ENCODE results near the gene CHMP4B.

The CHMP4B gene

GRCh38 chr20:33819456-33819855 is 8.3 kb downstream of the CHMP4B start:
- no peak overlapping the region for H3K9ac ChIP-seq (ENCODE audit: low read length)
- H3K4me3 ChIP-seq (ENCODE audit: low read depth, low read length): no peak overlapping the region
- H3K27ac ChIP-seq (ENCODE audit: low read depth, low read length): no peak overlapping the region
- no peaks in the 10 kb centered on the region for H3K27me3 ChIP-seq (ENCODE audit: control insufficient read depth, insufficient read depth, low read length)
- H3K36me3 ChIP-seq (ENCODE audit: control insufficient read depth, insufficient read depth, low read length): peaks cover 7% of the 10 kb centered on the region
- peaks cover 3% of the 10 kb centered on the region; the same call in 1 of the 2 replicates for H3K4me1 ChIP-seq (ENCODE audit: control insufficient read depth, insufficient read depth, low read length)
- H3K9me3 ChIP-seq (ENCODE audit: control insufficient read depth, insufficient read depth, low read depth, low read length): no peaks in the 10 kb centered on the region

DNA sequence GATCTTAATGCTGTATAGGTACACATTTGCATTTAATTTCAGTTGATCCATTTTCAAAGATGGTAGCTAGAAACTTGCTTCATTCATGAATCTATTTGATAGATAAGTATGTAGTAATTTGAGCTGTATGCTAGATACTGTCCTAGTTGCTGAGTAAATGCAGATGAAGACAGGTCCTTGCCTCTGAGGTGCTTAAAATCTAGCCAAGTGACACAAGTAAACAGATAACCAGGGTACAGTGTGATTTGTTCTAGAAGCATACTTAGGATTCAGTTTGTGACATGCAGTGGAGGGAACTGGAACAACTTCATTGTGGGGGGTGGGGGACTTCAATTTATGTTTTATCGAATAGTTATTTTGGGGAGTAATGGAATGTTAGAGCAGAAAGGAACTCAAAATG is 9.2 kb downstream of the CHMP4B start:
- Histone ChIP-seq H3K27me3 (ENCODE audit: control insufficient read depth, insufficient read depth, low read length) (no peaks in the 10 kb centered on the region), H3K4me3 (ENCODE audit: low read depth, low read length) (no peak overlapping the region), H3K9ac (ENCODE audit: low read length) (no peak overlapping the region), H3K4me1 (ENCODE audit: control insufficient read depth, insufficient read depth, low read length) (peaks cover 12% of the 10 kb centered on the region; the same call in 1 of the 2 replicates), H3K9me3 (ENCODE audit: control insufficient read depth, insufficient read depth, low read depth, low read length) (no peaks in the 10 kb centered on the region), H3K36me3 (ENCODE audit: control insufficient read depth, insufficient read depth, low read length) (peaks cover 4% of the 10 kb centered on the region), H3K27ac (ENCODE audit: low read depth, low read length) (no peak overlapping the region)

- no peak overlapping the region for H3K9ac ChIP-seq (ENCODE audit: low read length)
- H3K4me1 ChIP-seq (ENCODE audit: control insufficient read depth, insufficient read depth, low read length): peaks cover 22% of the 10 kb centered on the region
- H3K27me3 ChIP-seq (ENCODE audit: control insufficient read depth, insufficient read depth, low read length): no peaks in the 10 kb centered on the region
- no peaks in the 10 kb centered on the region for H3K9me3 ChIP-seq (ENCODE audit: control insufficient read depth, insufficient read depth, low read depth, low read length)
- no peak overlapping the region for H3K27ac ChIP-seq (ENCODE audit: low read depth, low read length)
- no peak overlapping the region for H3K4me3 ChIP-seq (ENCODE audit: low read depth, low read length)
- H3K36me3 ChIP-seq (ENCODE audit: control insufficient read depth, insufficient read depth, low read length): no peaks in the 10 kb centered on the region
Observed at GRCh38 chr20:33821270-33821836, 10.2 kb downstream of the CHMP4B start.

DNA sequence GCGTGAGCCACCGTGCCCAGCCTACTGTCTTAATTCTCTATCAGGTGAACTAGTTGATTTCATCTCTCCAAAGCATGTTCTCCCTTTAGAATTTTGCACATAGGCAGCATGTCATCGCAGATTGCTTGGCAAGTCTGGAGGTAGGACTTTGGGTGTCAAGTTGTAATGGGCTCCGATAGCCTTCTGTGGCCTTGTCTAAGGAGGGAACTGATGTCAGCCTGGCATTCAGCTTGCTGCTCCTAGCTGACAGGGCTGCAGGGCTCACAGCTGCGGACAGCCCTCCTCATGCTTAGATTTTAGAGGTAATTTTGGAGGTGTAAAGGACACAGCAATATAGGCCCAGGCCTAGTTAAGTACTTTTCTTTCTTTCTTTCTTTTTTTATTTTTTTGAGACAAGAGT is 11.3 kb downstream of the CHMP4B start:
- Histone ChIP-seq H3K9ac (ENCODE audit: low read length) (no peak overlapping the region), H3K36me3 (ENCODE audit: control insufficient read depth, insufficient read depth, low read length) (no peaks in the 10 kb centered on the region), H3K4me1 (ENCODE audit: control insufficient read depth, insufficient read depth, low read length) (peaks cover 31% of the 10 kb centered on the region), H3K27me3 (ENCODE audit: control insufficient read depth, insufficient read depth, low read length) (no peaks in the 10 kb centered on the region), H3K27ac (ENCODE audit: low read depth, low read length) (no peak overlapping the region), H3K4me3 (ENCODE audit: low read depth, low read length) (no peak overlapping the region), H3K9me3 (ENCODE audit: control insufficient read depth, insufficient read depth, low read depth, low read length) (no peaks in the 10 kb centered on the region)

DNA sequence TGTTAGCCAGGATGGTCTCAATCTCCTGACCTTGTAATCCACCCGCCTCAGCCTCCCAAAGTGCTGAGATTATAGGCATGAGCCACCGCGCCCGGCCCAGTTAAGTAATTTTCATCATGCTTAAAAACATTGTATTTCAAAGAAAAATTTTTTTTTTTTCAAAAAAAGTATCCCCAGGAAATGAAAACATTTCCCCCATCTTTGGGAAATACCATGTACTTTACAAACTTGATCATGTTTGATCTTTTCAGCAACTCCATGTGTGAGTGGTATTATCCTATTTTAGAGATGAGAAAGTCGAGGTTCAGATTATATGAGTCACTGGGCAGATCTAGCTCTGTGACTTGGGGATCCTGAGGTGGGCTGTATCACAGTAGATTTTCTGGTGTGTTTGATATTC is 11.8 kb downstream of the CHMP4B start:
- no peaks in the 10 kb centered on the region for H3K9me3 ChIP-seq (ENCODE audit: control insufficient read depth, insufficient read depth, low read depth, low read length)
- no peaks in the 10 kb centered on the region for H3K36me3 ChIP-seq (ENCODE audit: control insufficient read depth, insufficient read depth, low read length)
- H3K27me3 ChIP-seq (ENCODE audit: control insufficient read depth, insufficient read depth, low read length): no peaks in the 10 kb centered on the region
- no peak overlapping the region for H3K4me3 ChIP-seq (ENCODE audit: low read depth, low read length)
- no peak overlapping the region for H3K9ac ChIP-seq (ENCODE audit: low read length)
- peaks cover 37% of the 10 kb centered on the region for H3K4me1 ChIP-seq (ENCODE audit: control insufficient read depth, insufficient read depth, low read length)
- no peak overlapping the region for H3K27ac ChIP-seq (ENCODE audit: low read depth, low read length)

- Histone ChIP-seq H3K27me3 (ENCODE audit: control insufficient read depth, insufficient read depth, low read length) (no peaks in the 10 kb centered on the region), H3K4me3 (ENCODE audit: low read depth, low read length) (no peak overlapping the region), H3K27ac (ENCODE audit: low read depth, low read length) (no peak overlapping the region), H3K36me3 (ENCODE audit: control insufficient read depth, insufficient read depth, low read length) (no peaks in the 10 kb centered on the region), H3K9me3 (ENCODE audit: control insufficient read depth, insufficient read depth, low read depth, low read length) (no peaks in the 10 kb centered on the region), H3K9ac (ENCODE audit: low read length) (no peak overlapping the region), H3K4me1 (ENCODE audit: control insufficient read depth, insufficient read depth, low read length) (peaks cover 39% of the 10 kb centered on the region)
Observed at GRCh38 chr20:33824852-33825251, 13.7 kb downstream of the CHMP4B start.

GRCh38 chr20:33825340-33826269 is 14.5 kb downstream of the CHMP4B start:
- Histone ChIP-seq H3K4me3 (ENCODE audit: low read depth, low read length) (no peak overlapping the region), H3K9me3 (ENCODE audit: control insufficient read depth, insufficient read depth, low read depth, low read length) (no peaks in the 10 kb centered on the region), H3K27ac (ENCODE audit: low read depth, low read length) (no peak overlapping the region), H3K36me3 (ENCODE audit: control insufficient read depth, insufficient read depth, low read length) (no peaks in the 10 kb centered on the region), H3K9ac (ENCODE audit: low read length) (no peak overlapping the region), H3K4me1 (ENCODE audit: control insufficient read depth, insufficient read depth, low read length) (peaks cover 42% of the 10 kb centered on the region), H3K27me3 (ENCODE audit: control insufficient read depth, insufficient read depth, low read length) (no peaks in the 10 kb centered on the region)

DNA sequence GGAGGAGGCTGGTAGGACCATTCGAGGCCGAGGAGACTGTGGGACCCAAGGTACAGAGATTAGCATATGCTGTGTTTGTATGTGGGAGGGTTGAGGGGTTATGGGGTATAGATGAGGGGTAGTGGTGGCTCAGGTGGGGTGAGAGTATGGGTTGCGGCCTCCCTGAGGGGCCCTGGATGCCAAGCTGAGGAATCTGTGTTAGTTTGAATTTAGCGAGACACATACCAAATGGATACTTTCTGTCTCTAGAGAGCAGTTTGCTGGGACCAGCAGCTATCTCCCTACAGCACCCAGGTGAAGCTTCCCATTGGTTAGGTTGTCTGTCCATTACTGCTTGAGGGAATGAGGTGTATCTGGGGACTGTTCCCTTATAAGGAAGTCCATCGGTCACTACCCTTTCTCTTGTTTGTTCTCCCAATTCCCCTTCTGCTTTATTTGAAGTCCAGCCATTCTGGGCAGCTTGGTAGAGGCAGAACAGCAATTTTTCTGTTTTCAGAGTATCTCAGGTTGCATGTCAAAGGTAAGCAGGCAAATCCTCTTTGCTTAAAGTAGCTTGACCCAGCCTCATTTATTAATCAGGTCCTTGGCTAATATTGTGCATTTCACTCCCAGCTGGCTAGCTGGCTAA is 15.2 kb downstream of the CHMP4B start:
- Histone ChIP-seq H3K4me1 (ENCODE audit: control insufficient read depth, insufficient read depth, low read length) (peaks cover 42% of the 10 kb centered on the region), H3K27ac (ENCODE audit: low read depth, low read length) (no peak overlapping the region), H3K27me3 (ENCODE audit: control insufficient read depth, insufficient read depth, low read length) (no peaks in the 10 kb centered on the region), H3K9ac (ENCODE audit: low read length) (no peak overlapping the region), H3K4me3 (ENCODE audit: low read depth, low read length) (no peak overlapping the region), H3K36me3 (ENCODE audit: control insufficient read depth, insufficient read depth, low read length) (no peaks in the 10 kb centered on the region), H3K9me3 (ENCODE audit: control insufficient read depth, insufficient read depth, low read depth, low read length) (no peaks in the 10 kb centered on the region)

DNA sequence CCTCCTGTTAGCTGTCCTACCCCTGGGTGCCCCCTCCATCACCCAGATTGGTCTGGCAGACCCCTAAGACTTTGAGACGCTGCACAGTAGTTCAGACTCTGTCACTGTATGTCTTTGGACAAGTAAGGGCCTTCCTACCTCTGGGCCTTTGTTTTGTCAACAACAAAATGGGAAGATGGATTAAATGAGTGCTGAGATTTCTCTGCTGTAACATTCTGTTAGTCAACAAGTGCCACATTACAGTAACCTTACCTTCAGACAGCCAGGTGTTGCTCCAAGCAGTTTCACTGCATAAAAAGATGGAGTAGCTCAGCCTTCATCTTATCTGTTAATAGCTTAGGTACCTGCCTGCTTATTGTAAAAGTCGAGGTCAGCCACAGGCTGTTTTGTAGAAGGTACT is 16.0 kb downstream of the CHMP4B start:
- Histone ChIP-seq H3K27ac (ENCODE audit: low read depth, low read length) (no peak overlapping the region), H3K36me3 (ENCODE audit: control insufficient read depth, insufficient read depth, low read length) (no peaks in the 10 kb centered on the region), H3K9me3 (ENCODE audit: control insufficient read depth, insufficient read depth, low read depth, low read length) (no peaks in the 10 kb centered on the region), H3K4me3 (ENCODE audit: low read depth, low read length) (no peak overlapping the region), H3K9ac (ENCODE audit: low read length) (no peak overlapping the region), H3K4me1 (ENCODE audit: control insufficient read depth, insufficient read depth, low read length) (peaks cover 47% of the 10 kb centered on the region), H3K27me3 (ENCODE audit: control insufficient read depth, insufficient read depth, low read length) (no peaks in the 10 kb centered on the region)

- Histone ChIP-seq H3K36me3 (ENCODE audit: control insufficient read depth, insufficient read depth, low read length) (no peaks in the 10 kb centered on the region), H3K4me1 (ENCODE audit: control insufficient read depth, insufficient read depth, low read length) (peaks cover 49% of the 10 kb centered on the region), H3K4me3 (ENCODE audit: low read depth, low read length) (no peak overlapping the region), H3K27me3 (ENCODE audit: control insufficient read depth, insufficient read depth, low read length) (no peaks in the 10 kb centered on the region), H3K9me3 (ENCODE audit: control insufficient read depth, insufficient read depth, low read depth, low read length) (no peaks in the 10 kb centered on the region), H3K27ac (ENCODE audit: low read depth, low read length) (no peak overlapping the region), H3K9ac (ENCODE audit: low read length) (no peak overlapping the region)
Observed at GRCh38 chr20:33827634-33828325, 16.6 kb downstream of the CHMP4B start.
